Prostate gland (tissue), 2 donors: ENCODE measurements around the gene SEMA7A.

Experiments
- POLR2AphosphoS5 ChIP-seq: sonication (generic); formaldehyde crosslinking; IDR thresholded peaks from one replicate; pipeline ENCODE4 v1.6.1; 2017; ENCODE audit warnings: antibody characterized with exemption
- TF ChIP-seq, protein P1 (sequence below), 4 experiments: fragments of 200-600 bp in 2 of 4; fragments of 450-650 bp in 2 of 4; sonication (generic) in 2 of 4; IDR thresholded peaks; 1 replicate in 3 of 4; 2 replicates in 1 of 4; pipeline ENCODE4 v1.5.1; 2016 to 2019; ENCODE audit warnings: antibody characterized with exemption in 4 of 4, mild to moderate bottlenecking in 2 of 4, moderate library complexity in 2 of 4

DNA sequence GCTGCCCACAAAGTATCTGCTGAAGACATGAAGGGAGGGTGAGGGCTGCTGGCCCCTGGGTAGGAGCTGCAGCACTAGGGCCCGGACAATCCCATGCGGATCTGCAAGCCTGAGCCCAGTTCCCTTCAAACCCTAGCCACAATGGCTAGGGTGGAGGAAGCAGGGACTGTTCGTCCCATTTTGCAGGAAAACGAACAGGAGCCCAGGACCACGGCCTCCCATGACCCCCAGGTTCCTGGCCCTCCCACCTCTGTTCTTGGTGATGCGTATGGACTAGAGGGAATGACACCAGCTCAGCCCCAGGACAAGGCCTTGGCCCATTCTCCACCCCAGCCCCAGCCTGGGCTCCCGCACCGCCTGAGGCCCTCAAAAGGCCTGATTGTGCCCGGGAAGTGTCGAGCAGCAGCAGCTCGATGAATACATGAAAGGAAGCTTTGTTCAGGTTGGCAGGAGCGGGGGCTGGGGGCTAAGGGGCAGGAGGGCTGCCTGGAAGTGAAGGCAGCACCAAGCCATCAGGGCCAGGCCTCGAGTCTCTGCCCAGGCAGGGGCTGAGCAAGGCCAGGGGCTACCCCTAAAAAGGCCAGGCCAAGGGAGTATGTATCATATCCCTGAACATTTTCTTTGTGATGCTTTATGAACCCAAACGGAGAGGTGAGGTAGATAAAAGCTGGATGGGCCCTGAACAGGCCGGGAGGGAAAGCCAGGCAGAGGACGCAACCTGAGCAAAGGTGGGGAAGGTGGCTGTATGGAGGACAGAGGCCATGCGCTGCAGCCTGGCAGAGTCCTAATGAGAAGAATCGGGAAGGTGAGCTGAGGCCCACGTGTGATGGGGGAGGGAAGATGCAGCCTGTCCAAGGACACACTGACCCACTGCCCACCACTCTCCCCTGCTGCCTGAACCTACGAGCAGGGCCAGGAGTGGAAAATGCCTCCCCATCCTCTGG, 12.2 kb downstream of the SEMA7A start:
- TF ChIP-seq, protein P1, sequence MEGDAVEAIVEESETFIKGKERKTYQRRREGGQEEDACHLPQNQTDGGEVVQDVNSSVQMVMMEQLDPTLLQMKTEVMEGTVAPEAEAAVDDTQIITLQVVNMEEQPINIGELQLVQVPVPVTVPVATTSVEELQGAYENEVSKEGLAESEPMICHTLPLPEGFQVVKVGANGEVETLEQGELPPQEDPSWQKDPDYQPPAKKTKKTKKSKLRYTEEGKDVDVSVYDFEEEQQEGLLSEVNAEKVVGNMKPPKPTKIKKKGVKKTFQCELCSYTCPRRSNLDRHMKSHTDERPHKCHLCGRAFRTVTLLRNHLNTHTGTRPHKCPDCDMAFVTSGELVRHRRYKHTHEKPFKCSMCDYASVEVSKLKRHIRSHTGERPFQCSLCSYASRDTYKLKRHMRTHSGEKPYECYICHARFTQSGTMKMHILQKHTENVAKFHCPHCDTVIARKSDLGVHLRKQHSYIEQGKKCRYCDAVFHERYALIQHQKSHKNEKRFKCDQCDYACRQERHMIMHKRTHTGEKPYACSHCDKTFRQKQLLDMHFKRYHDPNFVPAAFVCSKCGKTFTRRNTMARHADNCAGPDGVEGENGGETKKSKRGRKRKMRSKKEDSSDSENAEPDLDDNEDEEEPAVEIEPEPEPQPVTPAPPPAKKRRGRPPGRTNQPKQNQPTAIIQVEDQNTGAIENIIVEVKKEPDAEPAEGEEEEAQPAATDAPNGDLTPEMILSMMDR (IDR thresholded peaks at IDR 0.05), result no peak
- TF ChIP-seq POLR2AphosphoS5, result no peak
